ENCODE results near the gene CCDC200.

CCDC200 gene

DNA sequence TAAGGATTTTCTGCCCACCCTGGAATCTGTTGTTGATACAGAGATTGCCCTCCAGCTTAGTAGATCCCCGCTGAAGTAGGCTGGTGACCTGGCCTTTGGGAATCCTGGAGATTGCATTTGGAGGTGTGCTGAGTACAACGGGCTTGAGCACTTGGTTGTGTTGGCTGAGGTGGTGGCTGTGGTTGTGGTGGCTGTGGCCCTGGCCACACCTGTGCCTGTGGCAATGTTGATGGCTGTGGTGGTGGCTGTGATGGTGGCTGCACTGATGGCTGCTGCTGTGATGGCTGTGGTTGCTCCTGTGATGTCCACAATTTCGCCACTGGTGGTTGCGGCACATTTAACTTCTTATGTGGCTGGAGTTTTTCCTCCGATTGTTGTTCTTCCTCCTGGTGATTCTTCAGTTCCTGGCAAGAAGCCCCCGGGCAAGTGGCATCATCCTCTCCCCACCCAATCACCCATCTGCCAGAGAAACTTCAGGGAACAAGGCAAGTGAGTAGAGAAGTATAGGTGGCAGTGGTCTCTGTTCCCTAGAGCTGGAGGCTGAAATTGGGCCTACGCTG lies 4.2 kb downstream of the CCDC200 start:
- no peak for DNase-seq (ENCODE audit: low read depth)
- no peak overlapping the region for H3K4me3 ChIP-seq (replicated peaks; ENCODE audit: low read depth, low read length)
- TF ChIP-seq, protein P1, sequence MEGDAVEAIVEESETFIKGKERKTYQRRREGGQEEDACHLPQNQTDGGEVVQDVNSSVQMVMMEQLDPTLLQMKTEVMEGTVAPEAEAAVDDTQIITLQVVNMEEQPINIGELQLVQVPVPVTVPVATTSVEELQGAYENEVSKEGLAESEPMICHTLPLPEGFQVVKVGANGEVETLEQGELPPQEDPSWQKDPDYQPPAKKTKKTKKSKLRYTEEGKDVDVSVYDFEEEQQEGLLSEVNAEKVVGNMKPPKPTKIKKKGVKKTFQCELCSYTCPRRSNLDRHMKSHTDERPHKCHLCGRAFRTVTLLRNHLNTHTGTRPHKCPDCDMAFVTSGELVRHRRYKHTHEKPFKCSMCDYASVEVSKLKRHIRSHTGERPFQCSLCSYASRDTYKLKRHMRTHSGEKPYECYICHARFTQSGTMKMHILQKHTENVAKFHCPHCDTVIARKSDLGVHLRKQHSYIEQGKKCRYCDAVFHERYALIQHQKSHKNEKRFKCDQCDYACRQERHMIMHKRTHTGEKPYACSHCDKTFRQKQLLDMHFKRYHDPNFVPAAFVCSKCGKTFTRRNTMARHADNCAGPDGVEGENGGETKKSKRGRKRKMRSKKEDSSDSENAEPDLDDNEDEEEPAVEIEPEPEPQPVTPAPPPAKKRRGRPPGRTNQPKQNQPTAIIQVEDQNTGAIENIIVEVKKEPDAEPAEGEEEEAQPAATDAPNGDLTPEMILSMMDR (IDR thresholded peaks at IDR 0.05; ENCODE audit: low read length, missing control alignments) = no peak

DNA sequence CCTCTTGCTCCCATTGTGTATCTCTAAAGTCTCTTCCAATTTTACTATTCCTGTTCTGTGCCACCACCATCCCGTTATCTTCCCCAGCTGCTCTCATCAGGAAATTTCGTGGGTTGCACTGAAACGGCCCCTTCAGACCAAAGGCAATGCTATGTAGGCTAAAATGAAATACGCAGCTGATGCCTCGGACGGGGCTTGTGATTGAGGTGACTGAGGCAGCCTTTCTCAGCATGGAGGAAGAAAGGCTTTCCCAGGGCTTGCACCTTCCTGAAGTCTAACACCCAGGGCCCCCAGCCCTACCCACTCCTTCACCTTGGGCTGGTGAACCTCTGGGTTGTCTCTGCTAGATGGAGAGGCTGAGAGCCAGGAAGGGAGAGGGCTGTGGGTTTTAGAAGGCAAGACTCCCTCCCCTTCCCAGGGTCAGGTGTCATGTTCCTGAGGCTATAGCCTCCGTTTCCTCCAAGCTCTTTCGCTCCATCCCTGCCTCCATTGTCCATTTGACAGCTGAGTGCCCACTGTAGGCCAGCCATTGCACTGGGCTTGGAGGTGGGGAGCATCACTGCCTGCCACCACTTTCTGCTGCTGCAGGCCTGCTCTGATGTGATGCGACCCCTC lies 7.8 kb downstream of the CCDC200 start:
- DNase-seq (ENCODE audit: low read depth) = no peak
- TF ChIP-seq, protein P1 (IDR thresholded peaks at IDR 0.05; ENCODE audit: low read length, missing control alignments) = no peak
- no peak overlapping the region for H3K4me3 ChIP-seq (replicated peaks; ENCODE audit: low read depth, low read length)

DNA sequence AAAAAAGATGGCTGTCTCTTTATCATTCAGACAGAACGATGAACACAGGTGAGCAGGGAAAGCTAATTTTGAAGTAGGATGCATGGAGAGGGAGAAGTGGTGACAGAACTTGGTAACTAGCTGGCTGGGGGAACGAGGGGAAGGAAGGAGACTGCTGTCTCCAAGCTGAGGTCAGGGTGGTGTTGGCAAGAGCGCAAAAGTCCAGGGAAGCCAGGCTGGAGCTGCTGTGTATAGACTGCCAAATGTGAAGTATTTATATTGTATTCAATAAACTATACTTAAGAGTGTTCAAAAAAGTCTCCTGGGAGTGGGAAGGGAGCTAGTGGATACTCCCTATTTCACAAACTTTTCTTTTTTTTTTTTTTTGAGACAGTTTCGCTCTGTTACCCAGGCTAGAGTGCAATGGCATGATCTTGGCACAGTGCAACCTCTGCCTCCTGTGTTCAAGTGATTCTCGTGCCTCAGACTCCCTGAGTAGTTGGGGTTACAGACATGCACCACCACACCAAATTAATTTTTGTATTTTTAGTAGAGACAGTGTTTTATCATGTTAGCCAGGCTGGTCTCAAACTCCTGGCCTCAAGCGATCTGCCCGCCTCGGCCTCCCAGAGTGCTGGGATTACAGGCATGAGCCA lies 8.6 kb downstream of the CCDC200 start:
- H3K4me3 ChIP-seq (replicated peaks; ENCODE audit: low read depth, low read length) = no peak overlapping the region
- TF ChIP-seq, protein P1 (IDR thresholded peaks at IDR 0.05; ENCODE audit: low read length, missing control alignments) = no peak
- DNase-seq (ENCODE audit: low read depth) = no peak

DNA sequence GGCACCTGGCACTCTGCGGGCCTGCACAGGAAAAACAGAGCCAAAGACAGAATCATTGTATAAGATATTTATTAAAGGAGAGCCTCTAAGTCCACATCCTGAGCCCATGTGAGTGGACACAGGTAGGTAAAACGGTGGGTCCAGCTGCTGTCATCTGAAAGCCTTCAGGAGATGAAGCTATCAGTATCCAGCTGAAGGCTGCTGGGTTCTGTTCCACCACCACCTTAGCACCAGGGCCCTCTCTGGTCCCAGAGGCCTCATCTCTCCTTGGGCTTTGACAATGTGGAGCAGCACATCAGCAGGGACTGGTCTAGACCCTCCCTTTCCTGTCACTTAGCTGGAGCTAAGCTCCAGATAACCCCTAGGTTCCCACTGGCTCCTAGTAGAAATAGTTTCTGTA lies 9.4 kb downstream of the CCDC200 start:
- H3K4me3 ChIP-seq (replicated peaks; ENCODE audit: low read depth, low read length) = no peak overlapping the region

DNA sequence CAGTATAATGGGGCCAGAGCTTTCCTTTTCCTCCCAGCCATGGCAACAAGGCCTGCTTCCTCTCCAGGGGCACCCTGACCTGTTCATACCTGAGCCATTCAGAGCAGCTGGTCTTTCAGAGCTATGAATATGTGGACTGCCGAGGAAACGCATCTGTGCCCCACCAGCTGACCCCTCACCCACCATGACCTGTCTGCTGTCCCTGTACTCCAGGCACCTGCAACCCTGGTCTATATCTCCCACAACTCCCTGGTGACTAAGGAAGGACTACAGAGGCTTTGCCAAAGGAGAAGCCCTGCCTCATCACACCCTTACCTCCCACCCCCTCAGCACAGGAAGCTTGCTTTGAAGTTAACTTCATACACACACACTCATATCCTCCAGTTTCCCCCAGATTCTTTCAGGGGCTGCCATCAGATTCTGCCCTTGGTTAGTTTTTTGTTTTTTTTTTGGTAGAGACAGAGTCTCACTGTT lies 10.8 kb downstream of the CCDC200 start:
- TF ChIP-seq, protein P1 (IDR thresholded peaks at IDR 0.05; ENCODE audit: low read length, missing control alignments) = no peak
- DNase-seq (ENCODE audit: low read depth) = no peak
- no peak overlapping the region for H3K4me3 ChIP-seq (replicated peaks; ENCODE audit: low read depth, low read length)

More for the DNA sequence above, 9.4 kb downstream of the CCDC200 start:
- TF ChIP-seq, protein P1 (IDR thresholded peaks at IDR 0.05; ENCODE audit: low read length, missing control alignments) = no peak
- no peak for DNase-seq (ENCODE audit: low read depth)

DNA sequence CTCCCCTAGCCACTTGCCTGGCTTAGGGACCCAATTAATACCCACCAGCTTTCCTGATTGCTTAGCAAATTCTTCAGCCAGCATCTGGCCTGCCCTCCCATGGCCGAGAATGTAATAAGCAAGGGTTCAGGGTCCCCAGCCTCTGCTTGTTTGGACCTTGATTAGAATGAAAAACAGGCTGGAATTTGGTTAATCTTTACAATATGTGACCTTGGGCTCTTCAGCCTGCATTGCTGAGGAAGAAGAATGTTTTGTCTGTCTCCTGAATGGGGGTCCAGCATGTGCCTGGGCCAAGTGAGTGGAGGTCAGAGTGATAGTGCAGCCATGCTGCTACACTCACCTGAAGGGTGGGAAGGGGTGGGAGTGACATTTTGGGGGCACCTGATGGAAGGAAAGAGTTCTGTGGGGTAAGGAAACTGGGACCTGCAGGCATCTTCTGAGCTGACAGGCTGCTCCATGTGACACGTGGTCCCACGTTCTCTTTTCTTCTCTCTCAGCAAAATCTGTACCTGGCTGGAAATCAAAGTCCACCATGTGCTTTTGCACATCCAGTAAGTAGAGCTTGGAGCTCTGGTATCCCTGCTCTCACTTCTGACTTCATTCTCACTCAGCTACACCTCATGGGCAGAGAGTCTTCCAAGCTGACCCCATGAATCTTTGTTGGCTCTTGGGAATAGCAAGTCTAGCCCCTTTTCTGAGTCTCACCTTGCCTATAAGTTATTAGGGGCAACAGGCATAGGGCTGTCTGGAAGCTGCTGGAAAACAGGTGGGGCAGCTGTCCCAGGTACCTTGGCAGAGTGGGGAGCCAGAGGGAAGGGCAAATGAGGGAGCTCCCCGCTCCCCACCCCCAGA lies 11.4 kb downstream of the CCDC200 start:
- no peak overlapping the region for H3K4me3 ChIP-seq (replicated peaks; ENCODE audit: low read depth, low read length)
- TF ChIP-seq, protein P1 (IDR thresholded peaks at IDR 0.05; ENCODE audit: low read length, missing control alignments) = no peak
- no peak for DNase-seq (ENCODE audit: low read depth)

Data from fibroblast of pulmonary artery (primary cell).